ENCODE data around the gene GLS. TPM values are rescaled to one million over a fixed set of nuclear protein-coding genes. Genes with fewer than 3 reads are reported as not detected.
"Not testable (repeated sequence)": the region's sequence is repeated elsewhere in the genome, so short reads cannot be mapped to it uniquely, and the experiment has no call there.

Gene GLS
- total RNA-seq, 3 donors from 2014 or later (not counting 1 experiment from before 2014, with no cell fraction given): 279 to 322 (median 285) TPM

GRCh38 chr2:190858817-190859216 lies 21.8 kb upstream of the GLS start:
- no peak for ATAC-seq
- peaks cover 0 to 3% of the 10 kb centered on the region in 2 donors for H3K27me3 Mint-ChIP-seq (ENCODE audit: low read depth in 2 of 2)
- no peaks in the 10 kb centered on the region for H3K4me1 ChIP-seq (ENCODE audit: control insufficient read depth, insufficient read depth, low read length)

DNA sequence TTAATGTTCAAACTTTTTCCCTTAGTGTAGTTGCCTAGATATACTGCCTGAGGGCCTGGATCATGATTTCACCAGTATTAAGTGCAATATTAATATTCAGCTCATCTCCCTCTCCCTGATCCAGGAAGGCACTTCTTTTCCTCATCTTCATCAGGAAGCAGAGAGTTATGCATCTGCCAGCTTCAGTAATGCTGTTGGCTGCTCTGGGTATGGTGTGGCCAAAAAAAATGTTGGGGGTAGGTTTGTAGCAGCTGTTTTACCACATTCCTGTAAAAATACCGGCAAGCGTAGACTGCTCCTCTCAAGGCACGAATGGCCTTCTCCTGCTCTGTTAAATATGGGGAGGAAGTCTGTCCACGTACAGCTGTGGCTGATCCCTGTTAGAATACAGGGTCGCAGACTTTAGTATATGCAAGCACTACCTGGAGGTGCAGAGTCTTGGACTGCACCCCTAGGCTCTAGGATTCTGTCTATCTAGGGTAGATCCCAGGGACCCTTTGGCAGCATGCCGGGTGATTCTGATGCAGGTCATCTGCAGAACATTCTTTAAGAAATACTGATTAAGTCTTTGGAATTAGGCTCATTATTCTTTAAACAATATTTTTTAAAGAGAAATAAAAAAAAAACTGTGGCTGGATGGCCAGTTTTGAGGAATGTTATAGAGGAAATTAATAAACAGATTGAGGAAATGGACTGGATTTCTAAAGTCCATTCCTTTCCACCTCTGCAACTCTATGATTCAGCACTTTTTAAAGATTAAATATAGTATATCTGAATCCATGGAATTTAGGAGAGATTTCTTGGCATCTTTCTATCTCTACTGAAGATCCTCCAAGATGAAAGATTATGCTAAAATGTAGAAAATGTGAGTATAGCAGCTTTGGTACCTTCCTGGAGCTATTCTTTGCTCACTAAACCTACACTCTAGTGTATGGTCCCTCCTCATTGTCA lies 21.0 kb upstream of the GLS start:
- Mint-ChIP-seq H3K36me3 (no peaks in the 10 kb centered on the region), H3K4me3 (no peak overlapping the region), H3K27ac (no peak overlapping the region), H3K4me1 (peaks cover 10 to 13% of the 10 kb centered on the region in 2 donors), H3K9me3 (no peaks in the 10 kb centered on the region), H3K27me3 (ENCODE audit: low read depth in 2 of 2) (peaks cover 0 to 3% of the 10 kb centered on the region in 2 donors)
- 94% methylated on average over 5 of the region's 6 CpGs for whole genome bisulfite sequencing (ENCODE audit: insufficient coverage)
- intact Hi-C loops (cut with micrococcal nuclease): no loop called here
- TF ChIP-seq, protein P1, sequence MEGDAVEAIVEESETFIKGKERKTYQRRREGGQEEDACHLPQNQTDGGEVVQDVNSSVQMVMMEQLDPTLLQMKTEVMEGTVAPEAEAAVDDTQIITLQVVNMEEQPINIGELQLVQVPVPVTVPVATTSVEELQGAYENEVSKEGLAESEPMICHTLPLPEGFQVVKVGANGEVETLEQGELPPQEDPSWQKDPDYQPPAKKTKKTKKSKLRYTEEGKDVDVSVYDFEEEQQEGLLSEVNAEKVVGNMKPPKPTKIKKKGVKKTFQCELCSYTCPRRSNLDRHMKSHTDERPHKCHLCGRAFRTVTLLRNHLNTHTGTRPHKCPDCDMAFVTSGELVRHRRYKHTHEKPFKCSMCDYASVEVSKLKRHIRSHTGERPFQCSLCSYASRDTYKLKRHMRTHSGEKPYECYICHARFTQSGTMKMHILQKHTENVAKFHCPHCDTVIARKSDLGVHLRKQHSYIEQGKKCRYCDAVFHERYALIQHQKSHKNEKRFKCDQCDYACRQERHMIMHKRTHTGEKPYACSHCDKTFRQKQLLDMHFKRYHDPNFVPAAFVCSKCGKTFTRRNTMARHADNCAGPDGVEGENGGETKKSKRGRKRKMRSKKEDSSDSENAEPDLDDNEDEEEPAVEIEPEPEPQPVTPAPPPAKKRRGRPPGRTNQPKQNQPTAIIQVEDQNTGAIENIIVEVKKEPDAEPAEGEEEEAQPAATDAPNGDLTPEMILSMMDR (IDR thresholded peaks at IDR 0.05): no peak
- no peaks in the 10 kb centered on the region for H3K4me1 ChIP-seq (ENCODE audit: control insufficient read depth, insufficient read depth, low read length)
- ATAC-seq (no peak), DNase-seq (no peak)
- H3K9me3 ChIP-seq (ENCODE audit: control insufficient read depth, insufficient read depth, low read length): no peaks in the 10 kb centered on the region
- H3K36me3 ChIP-seq (ENCODE audit: control insufficient read depth, insufficient read depth, low read length): peaks cover 6% of the 10 kb centered on the region
- H3K27ac ChIP-seq (ENCODE audit: low read length): no peak overlapping the region
- H3K4me3 ChIP-seq (ENCODE audit: low read length): no peak overlapping the region
- no peaks in the 10 kb centered on the region for H3K27me3 ChIP-seq (ENCODE audit: control insufficient read depth, insufficient read depth, low read length)

More at GRCh38 chr2:190858817-190859216, 21.8 kb upstream of the GLS start:
- intact Hi-C loops (cut with micrococcal nuclease): no loop called here
- Mint-ChIP-seq H3K4me1 (peaks cover 7 to 10% of the 10 kb centered on the region in 2 donors), H3K36me3 (no peaks in the 10 kb centered on the region), H3K4me3 (no peak overlapping the region), H3K27ac (no peak overlapping the region), H3K9me3 (no peaks in the 10 kb centered on the region)
- Histone ChIP-seq H3K9me3 (ENCODE audit: control insufficient read depth, insufficient read depth, low read length) (no peaks in the 10 kb centered on the region), H3K4me3 (ENCODE audit: low read length) (no peak overlapping the region), H3K27me3 (ENCODE audit: control insufficient read depth, insufficient read depth, low read length) (no peaks in the 10 kb centered on the region), H3K27ac (ENCODE audit: low read length) (no peak overlapping the region), H3K36me3 (ENCODE audit: control insufficient read depth, insufficient read depth, low read length) (peaks cover 6% of the 10 kb centered on the region)
- TF ChIP-seq, protein P1 (IDR thresholded peaks at IDR 0.05): no peak
- WGBS (ENCODE audit: insufficient coverage): 82% methylated on average over 6 of the region's 6 CpGs
- DNase-seq: no peak

GRCh38 chr2:190860985-190861680 lies 19.5 kb upstream of the GLS start:
- H3K4me1 Mint-ChIP-seq: peaks cover 10 to 13% of the 10 kb centered on the region in 2 donors
- TF ChIP-seq, protein P1 (IDR thresholded peaks at IDR 0.05): no peak
- Histone ChIP-seq H3K27me3 (ENCODE audit: control insufficient read depth, insufficient read depth, low read length) (no peaks in the 10 kb centered on the region), H3K4me1 (ENCODE audit: control insufficient read depth, insufficient read depth, low read length) (no peaks in the 10 kb centered on the region), H3K9me3 (ENCODE audit: control insufficient read depth, insufficient read depth, low read length) (no peaks in the 10 kb centered on the region), H3K27ac (ENCODE audit: low read length) (no peak overlapping the region), H3K36me3 (ENCODE audit: control insufficient read depth, insufficient read depth, low read length) (peaks cover 6% of the 10 kb centered on the region), H3K4me3 (ENCODE audit: low read length) (no peak overlapping the region)
- peaks cover 0 to 3% of the 10 kb centered on the region in 2 donors for H3K27me3 Mint-ChIP-seq (ENCODE audit: low read depth in 2 of 2)
- no peaks in the 10 kb centered on the region for H3K9me3 Mint-ChIP-seq
- H3K36me3 Mint-ChIP-seq: no peaks in the 10 kb centered on the region
- H3K27ac Mint-ChIP-seq: no peak overlapping the region
- 95% methylated on average over 4 of the region's 5 CpGs for WGBS (ENCODE audit: insufficient coverage)
- no peak for DNase-seq
- ATAC-seq: no peak
- intact Hi-C loops (cut with micrococcal nuclease): no loop called here
- H3K4me3 Mint-ChIP-seq: no peak overlapping the region

GRCh38 chr2:190862128-190862527 lies 18.5 kb upstream of the GLS start:
- H3K27ac Mint-ChIP-seq; H3K27ac ChIP-seq (ENCODE audit: low read length); H3K9me3 Mint-ChIP-seq; H3K36me3 Mint-ChIP-seq; H3K36me3 ChIP-seq (ENCODE audit: control insufficient read depth, insufficient read depth, low read length); H3K27me3 Mint-ChIP-seq (ENCODE audit: low read depth in 2 of 2); H3K4me3 ChIP-seq (ENCODE audit: low read length); ATAC-seq; H3K27me3 ChIP-seq (ENCODE audit: control insufficient read depth, insufficient read depth, low read length); DNase-seq; intact Hi-C loops (cut with micrococcal nuclease); H3K4me1 ChIP-seq (ENCODE audit: control insufficient read depth, insufficient read depth, low read length); H3K9me3 ChIP-seq (ENCODE audit: control insufficient read depth, insufficient read depth, low read length); H3K4me3 Mint-ChIP-seq: not testable (repeated sequence)
- peaks cover 10 to 13% of the 10 kb centered on the region in 2 donors for H3K4me1 Mint-ChIP-seq
